HG03103 (cell line): ENCODE data around the gene LSM8.
"Not testable (repeated sequence)": the region's sequence is repeated elsewhere in the genome, so short reads cannot be mapped to it uniquely, and the experiment has no call there.

Experiments used
- ATAC-seq: cut with Tn5 transposase; IDR thresholded peaks from one replicate; pipeline ENCODE4 v1.9.1; 2021; ENCODE audit warnings: low read depth; ENCODE audit not compliant: unreplicated experiment

The LSM8 gene

DNA sequence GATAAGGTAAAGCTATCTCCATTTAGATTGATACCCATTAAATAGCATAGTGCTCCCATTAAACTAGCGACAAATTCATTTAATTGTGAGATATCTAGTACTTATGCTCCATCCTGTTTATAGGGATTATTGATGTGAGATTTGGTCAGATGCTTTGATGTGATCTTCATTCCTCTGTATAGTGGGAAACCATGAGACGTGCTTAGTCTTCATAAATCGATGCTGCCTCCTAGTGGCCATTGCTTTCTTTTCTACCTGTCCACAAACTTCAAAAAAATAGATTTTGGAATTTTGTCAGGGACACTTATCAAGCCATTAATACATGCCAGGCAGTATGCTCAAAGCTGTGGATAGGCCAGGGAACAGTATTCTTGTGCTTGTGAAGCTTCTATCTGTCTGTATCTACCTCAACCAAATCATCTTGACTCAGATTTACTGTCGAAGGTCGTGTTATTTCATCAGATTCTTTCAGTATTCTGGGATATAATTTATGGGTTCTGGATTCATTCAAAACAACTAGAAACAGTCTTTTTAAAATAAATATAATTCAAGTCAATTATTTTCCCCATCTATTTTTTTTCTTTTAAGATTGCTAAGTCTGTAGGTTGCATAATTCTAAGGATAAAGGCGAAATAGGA is 12.0 kb downstream of the LSM8 start:
- ATAC-seq, result peak; percentile 79

DNA sequence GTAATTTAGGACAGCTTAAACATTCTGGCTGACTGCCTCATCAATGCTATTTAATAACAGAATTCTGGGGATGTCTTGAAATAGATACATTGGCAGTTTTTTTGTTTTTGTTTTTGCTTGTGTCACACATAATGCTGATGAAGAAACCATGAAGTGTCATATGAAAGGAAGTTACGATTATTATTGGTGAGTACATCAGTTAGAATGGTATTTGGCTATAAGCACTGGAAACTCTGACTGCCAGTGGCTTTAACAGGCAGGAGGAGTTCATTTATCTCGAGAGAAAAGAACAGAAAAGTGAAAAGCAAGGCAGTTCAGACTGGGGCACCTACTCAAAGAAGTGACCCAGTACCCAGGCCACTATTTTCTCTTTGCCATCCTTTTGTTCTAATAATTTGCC is 18.1 kb downstream of the LSM8 start:
- no peak for ATAC-seq

DNA sequence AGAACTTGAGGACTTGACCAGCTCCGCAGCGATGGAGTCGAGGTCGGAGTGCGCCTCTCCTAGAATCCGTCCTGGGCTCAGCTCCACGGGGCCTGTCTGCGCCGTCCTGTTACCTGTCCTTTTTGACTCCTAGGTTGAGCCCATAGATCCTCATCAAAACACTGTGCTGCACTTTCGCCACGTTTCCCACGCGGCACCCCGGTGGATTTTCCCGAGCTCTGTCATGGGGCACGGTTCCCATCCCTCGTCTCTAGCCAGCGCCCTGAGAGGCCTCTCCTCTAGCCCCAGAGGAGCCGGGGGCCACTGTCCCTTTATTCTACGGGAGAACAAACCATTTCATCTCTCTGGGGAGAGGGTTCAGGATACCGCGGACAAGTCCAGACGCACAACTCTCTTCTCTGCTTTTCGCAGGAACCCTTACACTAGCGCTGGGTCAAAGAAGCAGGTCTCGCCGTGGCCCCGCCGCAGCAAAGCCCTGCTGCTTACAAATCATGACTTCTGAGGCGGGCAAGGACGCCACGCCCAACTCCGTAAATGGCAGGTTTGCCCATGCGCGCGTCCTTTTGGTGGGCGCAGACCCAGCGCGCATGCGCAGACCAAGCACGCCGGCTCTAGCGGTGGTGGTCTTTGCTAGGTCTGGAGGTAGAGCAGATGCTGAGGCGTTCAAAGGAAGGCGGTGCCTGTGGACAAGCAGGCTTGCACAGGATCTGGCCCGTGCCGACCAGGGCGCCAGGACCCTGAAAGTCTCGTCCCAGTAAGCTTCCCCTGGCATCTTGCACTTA is 30.3 kb downstream of the LSM8 start:
- ATAC-seq, result peak; percentile 92

DNA sequence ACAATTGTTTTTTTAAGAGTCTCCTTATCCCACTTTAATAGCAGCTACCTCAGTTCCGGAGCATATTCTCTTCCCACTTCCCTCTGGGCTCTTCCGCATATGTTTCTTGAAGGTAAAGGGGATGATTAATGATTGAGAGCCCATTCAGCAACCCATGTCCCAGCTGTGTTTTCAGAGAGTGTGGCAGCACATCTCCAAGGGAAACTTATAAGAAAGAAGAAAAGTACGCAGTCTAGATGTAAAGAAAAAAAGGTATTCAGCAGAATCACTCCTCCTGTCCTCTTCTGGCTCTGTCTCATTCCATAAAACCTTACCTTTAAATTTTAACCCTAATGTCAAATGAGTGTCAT is 30.8 kb downstream of the LSM8 start:
- no peak for ATAC-seq

DNA sequence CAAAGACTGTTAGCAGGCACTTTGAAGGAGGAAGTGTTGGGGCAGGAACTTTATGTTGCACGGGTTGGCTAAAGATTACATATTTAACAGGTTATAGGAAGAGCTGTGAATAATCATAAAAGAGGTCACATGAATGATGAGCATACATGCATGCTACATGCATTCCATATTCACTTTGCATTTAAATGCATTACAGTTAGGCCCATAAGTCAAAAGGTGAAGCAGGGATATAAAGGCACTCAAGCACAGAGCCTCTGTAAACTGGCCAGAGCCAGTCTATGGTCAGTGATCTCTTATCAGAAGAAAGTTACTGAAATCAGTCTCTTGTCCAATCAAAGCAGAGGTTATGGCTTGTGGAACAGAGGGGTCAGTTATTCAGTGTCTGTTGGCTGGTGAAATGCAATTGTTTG is 33.3 kb downstream of the LSM8 start:
- ATAC-seq, result no peak

DNA sequence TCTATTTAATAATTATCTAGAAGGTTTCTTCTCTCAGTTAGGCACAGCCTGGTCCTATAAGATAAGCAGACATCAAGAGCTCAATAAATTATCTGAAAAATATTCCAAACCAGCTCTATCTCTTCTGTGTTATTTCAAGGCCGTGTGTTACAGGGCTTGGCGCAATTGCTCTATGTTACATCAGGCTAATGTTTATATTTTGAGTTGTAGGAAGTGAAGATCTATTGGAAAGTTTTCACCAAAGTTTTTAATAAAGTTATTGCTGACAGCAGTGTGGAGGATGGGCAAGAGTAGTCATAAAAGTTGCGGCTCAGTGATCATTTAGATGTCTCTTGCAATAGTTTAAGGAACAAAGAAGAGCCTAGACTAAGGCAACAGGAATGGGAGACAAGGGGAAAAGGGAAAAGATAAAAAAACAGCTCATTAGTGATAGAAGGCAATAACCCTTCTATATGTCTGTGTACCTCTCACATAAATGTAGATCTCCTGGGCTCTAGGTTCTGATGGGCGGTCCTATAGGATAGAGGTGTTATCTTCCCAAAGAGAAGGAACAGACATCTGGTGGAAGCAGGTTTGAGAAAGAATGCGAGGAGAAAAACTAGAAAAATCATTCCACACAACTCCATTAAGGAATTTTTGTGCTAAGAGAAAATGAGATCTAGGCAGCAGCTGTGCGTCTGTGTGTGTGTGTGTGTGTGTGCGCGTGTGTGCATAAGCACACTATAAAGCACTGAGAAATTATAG is 34.6 kb downstream of the LSM8 start:
- no peak for ATAC-seq

DNA sequence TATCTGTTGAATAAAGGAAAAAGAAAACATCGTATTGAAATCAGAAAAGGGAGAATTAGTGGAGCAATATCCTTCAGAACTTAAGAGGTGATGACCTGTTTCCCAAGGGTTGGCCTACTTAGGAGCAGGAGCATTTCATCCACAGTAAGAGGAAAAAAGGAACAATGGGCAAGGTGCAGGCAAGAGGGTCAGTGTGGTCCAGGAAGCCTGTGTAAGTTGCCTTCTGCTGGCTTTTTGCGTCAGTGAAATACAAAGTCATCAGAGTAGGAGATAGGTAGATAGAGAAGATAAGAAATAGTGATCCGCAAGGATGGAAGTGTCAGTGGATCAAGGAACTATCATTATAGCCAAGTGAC is 35.2 kb downstream of the LSM8 start:
- no peak for ATAC-seq

DNA sequence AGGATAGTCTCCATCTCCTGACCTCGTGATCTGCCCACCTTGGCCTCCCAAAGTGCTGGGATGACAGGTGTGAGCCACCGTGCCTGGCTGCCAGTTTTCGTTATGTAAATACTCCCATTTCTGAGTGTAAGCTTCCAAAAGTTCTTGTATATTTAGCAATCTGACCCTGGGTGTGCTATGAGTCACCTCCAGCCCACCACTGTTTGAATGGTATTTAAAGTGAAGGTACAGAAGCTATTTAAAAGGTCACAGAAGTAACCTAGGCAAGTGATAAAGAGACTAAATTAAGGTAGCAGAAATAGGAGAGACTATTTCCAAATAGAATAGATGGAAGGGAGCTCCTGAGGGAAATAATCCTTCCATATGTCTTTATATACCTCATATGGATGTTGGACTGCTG is 36.6 kb downstream of the LSM8 start:
- no peak for ATAC-seq

DNA sequence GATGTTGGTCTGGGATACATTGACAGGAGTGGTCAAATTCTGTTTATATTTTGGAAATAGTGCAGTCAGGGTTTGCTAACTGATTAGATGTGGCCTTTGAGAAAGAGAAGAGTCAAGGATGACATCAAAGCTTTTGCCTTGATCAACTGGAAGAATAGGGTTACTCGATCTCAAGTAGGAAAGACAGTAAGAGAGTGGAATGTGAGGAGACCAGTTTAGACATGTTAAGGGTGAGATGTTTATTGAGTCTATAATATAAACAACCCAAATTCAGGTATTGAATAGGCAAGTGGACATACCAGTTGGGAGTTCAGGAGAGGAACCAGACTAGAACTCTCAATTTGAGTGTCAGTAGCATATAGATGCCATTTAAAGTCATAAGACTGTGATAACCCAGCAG is 38.6 kb downstream of the LSM8 start:
- no peak for ATAC-seq

DNA sequence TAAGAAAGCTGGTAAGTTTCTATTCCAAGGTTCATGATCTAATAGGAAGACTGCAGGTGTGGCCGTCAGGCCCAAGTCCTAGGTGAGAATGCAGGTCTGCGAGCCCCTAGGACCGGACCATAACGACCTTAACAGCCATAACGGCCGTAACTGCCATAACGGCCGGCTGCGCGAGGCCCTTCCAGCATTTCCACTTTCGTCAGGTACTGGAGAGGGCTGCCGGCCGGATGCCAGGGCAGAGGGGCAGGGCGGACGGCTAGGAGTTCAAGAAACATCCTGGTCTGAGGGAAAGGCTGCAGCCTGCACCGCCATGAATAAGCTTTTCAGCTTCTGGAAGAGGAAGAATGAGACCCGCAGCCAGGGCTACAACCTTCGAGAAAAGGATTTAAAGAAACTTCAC is 40.6 kb downstream of the LSM8 start, which contains the start of gene ANKRD7:
Gene ANKRD7 (plus strand): TSS at position 184 of the 400 bp plus-strand sequence. CDS start 127 bp downstream, at position 311.
- no peak for ATAC-seq

DNA sequence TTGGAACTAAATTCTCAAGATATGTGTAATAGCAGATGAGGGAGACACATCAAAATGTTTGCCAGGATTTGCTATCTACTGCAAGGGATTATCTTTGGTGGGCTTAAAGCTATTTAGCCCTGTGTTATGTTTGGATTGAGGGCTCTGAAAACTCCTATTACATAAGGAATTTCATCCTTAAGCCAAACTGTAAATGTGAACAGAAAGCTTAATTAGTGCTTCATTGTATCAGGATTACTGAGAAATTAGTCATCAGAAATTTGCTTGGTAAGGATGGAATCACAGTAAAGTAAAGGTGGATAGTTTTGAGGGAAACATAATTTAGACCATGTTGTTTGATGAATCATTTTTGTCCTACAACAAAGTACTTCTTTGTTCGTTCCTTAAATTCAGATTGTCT is 48.9 kb downstream of the LSM8 start:
- no peak for ATAC-seq

DNA sequence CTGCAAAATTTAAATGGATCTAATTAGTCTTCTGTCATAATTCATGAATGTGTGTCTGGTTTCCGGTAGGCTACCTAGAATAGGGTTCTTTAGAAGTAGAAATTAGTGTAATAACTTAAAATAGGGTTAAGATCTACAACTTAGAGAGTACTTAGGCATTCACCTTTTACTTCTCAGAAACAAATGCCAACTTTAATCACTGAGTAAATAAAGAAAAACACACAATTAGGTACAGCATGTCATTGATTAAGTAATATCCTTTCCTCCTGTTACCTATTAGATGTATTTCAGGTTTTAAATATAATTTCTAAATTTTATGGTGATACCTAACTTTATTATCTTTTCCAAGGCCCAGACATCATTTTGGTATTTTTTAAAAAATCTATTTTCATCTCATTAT is 49.8 kb downstream of the LSM8 start:
- no peak for ATAC-seq

DNA sequence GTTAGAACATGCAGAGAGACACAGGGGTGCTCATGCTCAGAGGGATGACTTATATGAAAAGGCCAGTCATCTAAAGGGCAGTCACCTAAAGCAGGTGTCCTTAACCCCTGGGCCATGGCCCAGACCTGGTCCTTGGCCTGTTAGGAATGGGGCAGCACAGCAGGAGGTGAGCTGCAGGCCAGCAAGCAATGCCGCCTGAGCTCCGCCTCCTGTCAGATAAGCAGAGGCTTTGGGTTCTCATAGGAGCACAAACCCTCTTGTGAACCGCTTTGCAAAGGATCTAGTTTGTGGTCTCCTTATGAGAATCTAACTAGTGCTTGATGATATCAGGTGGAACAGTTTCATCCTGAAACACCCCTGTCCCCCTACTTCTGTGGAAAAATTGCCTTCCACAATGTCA is 55.0 kb downstream of the LSM8 start:
- ATAC-seq, result no peak

DNA sequence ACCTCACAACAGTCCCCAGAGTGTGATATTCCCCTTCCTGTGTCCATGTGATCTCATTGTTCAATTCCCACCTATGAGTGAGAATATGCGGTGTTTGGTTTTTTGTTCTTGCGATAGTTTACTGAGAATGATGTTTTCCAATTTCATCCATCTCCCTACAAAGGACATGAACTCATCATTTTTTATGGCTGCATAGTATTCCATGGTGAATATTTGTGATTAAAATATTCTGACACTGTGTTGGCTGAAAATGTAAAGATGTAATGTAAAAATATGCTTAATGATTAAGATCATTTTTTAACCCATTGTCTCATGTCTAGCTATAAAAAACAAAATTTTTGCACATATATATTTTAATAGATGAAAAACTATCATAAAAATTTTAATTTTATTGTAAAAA is 56.4 kb downstream of the LSM8 start:
- not testable (repeated sequence) for ATAC-seq
